HG03025 (cell line): ENCODE data around the gene NCOA1.
A peak's percentile ranks its signal among the peaks of the same experiment; 100 is the strongest.
"Not testable (repeated sequence)": the region's sequence is repeated elsewhere in the genome, so short reads cannot be mapped to it uniquely, and the experiment has no call there.

ENCODE experiments used
- ATAC-seq: cut with Tn5 transposase; IDR thresholded peaks from one replicate; pipeline ENCODE4 v1.9.1; 2021; ENCODE audit warnings: mild to moderate bottlenecking, moderate library complexity; ENCODE audit not compliant: unreplicated experiment, low FRiP score

The NCOA1 gene

DNA sequence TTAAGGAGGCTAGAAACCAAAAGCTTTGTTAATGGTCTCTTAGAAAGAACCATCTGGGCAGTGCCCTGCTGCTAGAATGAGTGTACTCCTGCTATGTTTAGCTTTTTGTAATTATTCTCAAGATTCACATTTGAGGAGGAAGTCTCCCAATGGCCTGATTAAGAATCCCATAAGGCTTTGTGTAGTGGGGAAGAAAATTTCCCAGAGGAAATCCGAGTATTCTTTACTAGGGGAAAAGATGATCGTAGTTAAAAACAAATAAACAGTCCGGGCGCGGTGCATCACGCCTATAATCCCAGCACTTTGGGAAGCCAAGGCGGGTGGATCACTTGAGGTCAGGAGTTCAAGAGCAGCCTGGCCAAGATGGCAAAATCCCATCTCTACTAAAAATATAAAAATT lies 184.3 kb downstream of the NCOA1 start:
- ATAC-seq = no peak

DNA sequence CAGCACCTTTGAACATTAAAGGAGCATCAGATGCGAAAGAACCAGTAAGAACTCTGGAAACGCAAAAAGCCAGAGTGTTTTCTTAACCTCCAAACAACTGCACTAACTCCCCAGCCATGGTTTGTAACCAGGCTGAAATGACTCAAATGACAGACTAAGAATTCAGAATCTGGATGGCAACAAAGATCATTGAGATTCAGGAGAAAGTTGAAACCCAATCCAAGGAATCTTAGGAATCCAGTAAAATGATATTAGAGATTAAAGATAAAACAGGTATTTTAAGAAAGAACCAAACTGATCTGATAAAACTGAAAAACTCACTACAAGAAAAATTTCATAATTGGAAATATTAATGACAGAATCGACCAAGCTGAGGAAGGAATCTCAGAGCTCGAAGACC lies 185.4 kb downstream of the NCOA1 start:
- ATAC-seq = no peak

- not testable (repeated sequence) for ATAC-seq
Measured at GRCh38 chr2:24678066-24678465, 187.0 kb downstream of the NCOA1 start.

GRCh38 chr2:24680196-24680595 lies 189.1 kb downstream of the NCOA1 start:
- ATAC-seq = no peak

GRCh38 chr2:24682304-24682703 lies 191.2 kb downstream of the NCOA1 start:
- no peak for ATAC-seq

GRCh38 chr2:24683408-24683807 lies 192.4 kb downstream of the NCOA1 start:
- no peak for ATAC-seq

DNA sequence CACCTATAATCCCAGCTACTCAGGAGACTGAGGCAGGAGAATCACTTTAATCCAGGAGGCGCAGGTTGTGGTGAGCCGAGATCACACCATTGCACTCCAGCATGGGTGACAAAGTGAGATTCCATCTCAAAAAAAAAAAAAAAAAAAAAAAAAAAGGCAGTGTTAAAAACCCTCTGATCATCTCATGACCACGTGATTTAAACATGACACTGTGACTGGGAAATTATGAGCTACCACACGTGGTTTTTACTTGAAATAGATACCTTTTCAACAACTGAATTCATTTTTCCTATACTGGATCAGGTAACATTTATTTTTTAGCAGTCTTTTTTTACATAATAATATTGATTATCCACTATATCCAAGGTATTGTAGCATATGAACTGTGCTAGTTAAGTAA lies 199.5 kb downstream of the NCOA1 start:
- ATAC-seq = no peak

- ATAC-seq = no peak
Measured at GRCh38 chr2:24691806-24692205, 200.8 kb downstream of the NCOA1 start.

DNA sequence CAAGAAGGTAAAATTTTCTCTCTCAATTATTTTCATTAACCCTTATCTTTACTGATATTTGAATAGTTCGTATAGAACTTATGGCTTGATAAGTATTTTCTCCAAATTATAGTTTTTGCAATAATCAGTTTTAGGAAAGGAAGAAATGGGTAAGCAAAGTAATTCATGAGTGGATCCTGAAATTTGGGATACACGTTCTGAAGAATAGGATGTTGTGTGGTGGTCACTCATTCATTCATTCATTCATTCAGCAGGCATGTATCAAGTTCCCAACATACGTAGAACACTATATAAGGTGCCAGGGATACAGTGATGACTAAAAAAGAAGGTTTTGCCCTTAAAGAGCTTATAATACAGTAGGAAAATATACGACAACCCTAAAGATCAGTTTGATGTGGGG lies 206.7 kb downstream of the NCOA1 start:
- ATAC-seq = no peak

GRCh38 chr2:24702800-24703199 lies 211.7 kb downstream of the NCOA1 start:
- no peak for ATAC-seq

DNA sequence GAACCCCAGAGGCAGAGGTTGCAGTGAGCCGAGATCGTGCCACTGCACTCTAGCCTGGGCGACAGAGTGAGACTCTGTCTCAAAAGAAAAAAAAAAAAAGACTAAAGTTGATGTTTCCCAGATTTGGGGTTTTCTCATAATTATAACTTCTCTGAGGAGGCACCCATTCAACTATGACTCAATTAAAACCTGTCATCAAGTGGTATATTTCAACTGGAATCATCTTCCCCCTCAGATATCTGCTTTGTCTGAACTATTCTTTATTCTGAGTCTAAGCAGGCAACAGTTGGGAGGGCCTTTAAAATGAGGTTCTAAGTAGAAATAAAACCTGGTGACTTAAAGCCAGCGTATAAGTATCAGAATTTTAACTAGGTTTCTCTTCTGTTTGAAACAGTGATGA lies 213.6 kb downstream of the NCOA1 start:
- ATAC-seq = no peak

DNA sequence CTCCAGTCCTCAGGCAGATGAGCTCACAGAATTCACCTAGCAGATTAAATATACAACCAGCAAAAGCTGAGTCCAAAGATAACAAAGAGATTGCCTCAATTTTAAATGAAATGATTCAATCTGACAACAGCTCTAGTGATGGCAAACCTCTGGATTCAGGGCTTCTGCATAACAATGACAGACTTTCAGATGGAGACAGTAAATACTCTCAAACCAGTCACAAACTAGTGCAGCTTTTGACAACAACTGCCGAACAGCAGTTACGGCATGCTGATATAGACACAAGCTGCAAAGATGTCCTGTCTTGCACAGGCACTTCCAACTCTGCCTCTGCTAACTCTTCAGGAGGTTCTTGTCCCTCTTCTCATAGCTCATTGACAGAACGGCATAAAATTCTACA lies 216.1 kb downstream of the NCOA1 start:
- no peak for ATAC-seq

GRCh38 chr2:24708537-24709152 lies 217.6 kb downstream of the NCOA1 start:
- ATAC-seq = no peak

GRCh38 chr2:24710806-24711205 lies 219.8 kb downstream of the NCOA1 start:
- no peak for ATAC-seq

DNA sequence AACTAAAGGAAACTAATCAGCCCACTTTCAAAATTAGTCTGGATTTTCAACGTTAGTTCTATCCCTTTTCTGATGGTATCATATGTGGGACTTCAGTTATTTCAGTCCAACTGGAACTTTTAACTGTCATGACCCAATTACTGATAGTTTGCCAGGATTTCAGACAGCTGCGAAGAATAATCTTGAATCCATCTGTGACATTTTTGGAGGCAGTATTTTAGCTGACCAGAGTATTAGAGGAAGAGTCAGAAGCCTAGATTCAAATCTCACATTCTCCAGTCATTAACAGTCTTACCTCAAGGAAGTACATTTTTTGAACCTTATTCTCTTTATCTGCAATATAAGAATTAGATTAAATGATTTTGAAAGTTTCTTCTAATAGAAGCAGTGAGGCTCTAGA lies 220.8 kb downstream of the NCOA1 start:
- ATAC-seq = no peak

GRCh38 chr2:24712296-24712695 lies 221.2 kb downstream of the NCOA1 start:
- no peak for ATAC-seq

DNA sequence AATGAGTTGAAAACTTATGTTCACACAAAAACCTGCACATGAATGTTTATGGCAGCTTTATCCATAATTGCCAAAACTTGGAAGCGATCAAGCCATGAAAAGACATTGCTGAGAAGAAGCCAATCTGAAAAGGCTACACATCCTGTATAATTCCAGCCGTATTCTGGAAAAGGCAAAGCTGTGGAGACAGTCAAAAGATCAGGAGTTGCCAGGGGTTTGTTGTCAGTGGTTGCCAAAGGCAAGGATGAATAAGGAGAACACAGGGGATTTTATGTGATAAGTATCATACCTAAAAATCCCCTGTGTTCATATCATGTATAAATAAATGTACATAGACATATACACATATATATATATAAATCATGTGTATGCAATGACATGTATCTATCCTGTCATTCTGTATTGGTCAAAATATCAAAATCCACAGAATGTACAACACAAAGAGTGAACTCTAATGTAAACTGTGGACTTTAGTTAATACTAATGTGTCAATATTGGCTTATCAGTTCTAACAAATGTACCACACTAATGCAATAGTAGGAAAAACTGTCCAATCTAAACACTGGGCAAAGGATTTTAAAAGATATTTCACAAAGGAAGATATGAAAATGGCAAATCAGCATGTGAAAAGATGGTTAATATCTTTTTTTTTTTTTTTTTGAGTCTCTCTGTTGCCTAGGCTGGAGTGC lies 226.4 kb downstream of the NCOA1 start:
- no peak for ATAC-seq

GRCh38 chr2:24720310-24720709 lies 229.3 kb downstream of the NCOA1 start:
- ATAC-seq = peak; percentile 66

DNA sequence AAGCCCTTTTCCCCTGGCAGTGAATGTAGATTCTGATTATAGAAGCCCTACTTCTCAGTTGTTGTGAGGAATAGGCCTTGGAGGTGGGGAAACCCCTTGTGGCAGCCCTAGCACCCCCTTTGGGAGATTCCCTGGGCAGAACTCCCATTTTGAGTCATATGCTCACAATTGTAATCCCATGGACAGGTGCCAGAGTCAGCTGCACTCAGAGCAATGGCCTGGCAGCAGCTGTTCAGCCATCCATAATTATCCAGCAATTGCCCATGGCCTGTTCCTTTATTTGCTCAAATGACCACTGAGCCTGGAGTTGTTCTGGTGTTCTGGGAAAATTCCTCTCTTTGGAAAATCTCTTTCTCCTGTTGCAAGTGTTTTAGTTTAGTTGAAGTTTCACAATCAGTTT lies 230.4 kb downstream of the NCOA1 start:
- ATAC-seq = no peak

- no peak for ATAC-seq
Measured at GRCh38 chr2:24722141-24722790, 231.2 kb downstream of the NCOA1 start.

GRCh38 chr2:24723191-24723590 lies 232.1 kb downstream of the NCOA1 start:
- ATAC-seq = no peak

DNA sequence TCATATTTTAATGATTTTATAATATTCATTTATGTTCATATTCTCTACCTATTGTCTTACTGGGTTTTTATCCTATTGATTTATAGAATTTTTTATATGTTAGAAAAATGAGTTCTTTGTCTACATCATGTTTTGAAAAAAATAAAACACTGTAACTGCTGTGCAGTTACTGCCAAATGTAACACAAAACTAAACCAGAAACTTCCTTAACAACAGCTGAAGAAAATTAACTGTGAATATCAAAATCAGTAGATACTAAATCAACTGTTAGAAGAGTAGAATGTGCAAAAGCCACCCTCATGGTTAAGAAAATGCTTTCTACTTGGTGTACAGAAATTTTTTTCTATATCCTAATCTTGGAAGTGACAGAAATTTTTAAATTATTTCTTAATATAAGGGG lies 232.6 kb downstream of the NCOA1 start:
- ATAC-seq = no peak
